Spleen (tissue), 11 donors: ENCODE results near the gene TTF2. TPM values are rescaled to one million over a fixed set of nuclear protein-coding genes. Genes with fewer than 3 reads are reported as not detected.

Source experiments
- DNase-seq: peaks from one replicate; pipeline ENCODE4 v3.0.0-alpha.2; 2020
- H3K27ac ChIP-seq, 8 donors: fragments of 200-600 bp; sonication (generic) in 7 of 8; 1 replicate in 4 of 8; 2 replicates in 4 of 8; pipeline versions ENCODE4 v1.5.0 to v1.8.0; 2016 to 2021; ENCODE audit warnings: inconsistent platforms in 4 of 8, mild to moderate bottlenecking in 4 of 8, moderate library complexity in 1 of 8
- H3K27me3 ChIP-seq, 7 donors: fragments of 200-600 bp; sonication (generic) in 6 of 7; replicated peaks in 1 of 7; 1 replicate in 4 of 7; 2 replicates in 3 of 7; pipeline versions ENCODE4 v1.5.0 to v1.8.0; 2016 to 2021; ENCODE audit warnings: inconsistent platforms in 3 of 7, mild to moderate bottlenecking in 1 of 7
- H3K36me3 ChIP-seq, 6 donors: fragments of 200-600 bp; sonication (generic) in 5 of 6; 1 replicate in 4 of 6; 2 replicates in 2 of 6; pipeline versions ENCODE4 v1.5.0 to v1.8.0; 2016 to 2021; ENCODE audit warnings: inconsistent platforms in 2 of 6
- H3K4me1 ChIP-seq, 6 donors: fragments of 200-600 bp; sonication (generic) in 5 of 6; 1 replicate in 3 of 6; 2 replicates in 3 of 6; pipeline versions ENCODE4 v1.5.0 to v1.8.0; 2016 to 2021; ENCODE audit warnings: inconsistent platforms in 3 of 6
- H3K4me3 ChIP-seq, 8 donors: fragments of 200-600 bp; sonication (generic) in 7 of 8; 1 replicate in 4 of 8; 2 replicates in 4 of 8; pipeline versions ENCODE4 v1.5.0 to v1.8.0; 2016 to 2021; ENCODE audit warnings: inconsistent platforms in 4 of 8, mild to moderate bottlenecking in 4 of 8, moderate library complexity in 2 of 8
- H3K9me3 ChIP-seq, 8 donors: fragments of 200-600 bp; sonication (generic) in 7 of 8; 1 replicate in 4 of 8; 2 replicates in 4 of 8; pipeline versions ENCODE4 v1.5.0 to v1.8.0; 2016 to 2021; ENCODE audit warnings: inconsistent platforms in 4 of 8
- POLR2A ChIP-seq, 3 donors: fragments of 450-650 bp; IDR thresholded peaks; one replicate each; pipeline ENCODE4 v1.5.1; 2017; ENCODE audit warnings: antibody characterized with exemption in 3 of 3, mild to moderate bottlenecking in 1 of 3
- POLR2AphosphoS5 ChIP-seq, 3 donors: sonication (generic); formaldehyde crosslinking; IDR thresholded peaks; one replicate each; pipeline ENCODE4 v1.5.1; 2017; ENCODE audit warnings: antibody characterized with exemption in 3 of 3
- whole genome bisulfite sequencing, 5 donors: extraction: QIAGEN DNeasy Blood & Tissue Kit in 3 of 5; methylation state at CpG; one replicate each; pipeline versions ENCODE4 v1.1.5 to v1.1.7; 2013 to 2018; 5-methylcytosine and 5-hydroxymethylcytosine counted together
- intact Hi-C: fragments of 100-400 bp; cut with DNase I; formaldehyde crosslinking; loops from one replicate; pipeline ENCODE4 v1.15.0; 2023; ENCODE audit warnings: low total_unique reads
- polyA plus RNA-seq, 3 donors: library from polyadenylated mRNA; stranded (reverse); fragments of 200-250 nt; gene quantifications; one replicate each; pipeline ENCODE4 v1.2.1, GENCODE V29; 2013
- total RNA-seq, 7 donors: library from RNA; depleted of rRNA in 3 of 7; stranded (reverse); fragments of >200 nt in 3 of 7; fragmentation: NEBNext Ultra II Directional in 4 of 7; extraction: Animal tissue kit (Norgen Biotek cat#: 25700) in 4 of 7; gene quantifications; one replicate each; pipeline versions ENCODE4 v1.1.0 to v1.2.1, GENCODE V29; 2016 to 2021
- TF ChIP-seq, protein P1 (sequence below), 11 experiments: fragments of 200-600 bp in 7 of 11; fragments of 450-650 bp in 4 of 11; sonication (generic) in 4 of 11; IDR thresholded peaks in 8 of 11; conservative IDR thresholded peaks in 3 of 11; 1 replicate in 7 of 11; 2 replicates in 4 of 11; pipeline versions ENCODE4 v1.4.0 to v1.8.0; 2016 to 2021; ENCODE audit warnings: antibody characterized with exemption in 11 of 11, inconsistent platforms in 4 of 11, mild to moderate bottlenecking in 1 of 11
- donor health status: healthy with polysubstance abuse.
- donor health status: DM: no; HTN: no; CAD: no; lungs with moderate emphysema.
- donor health status: DM: no; HTN: no; CAD: no.
- donor health status: Bipolar disorder and iron deficiency.
- donor health status: healthy.
- donor health status: DM: no; HTN: no; CAD: no.
- donor health status: DM: yes; HTN: yes; CAD: no.

The TTF2 gene
- total and polyA plus RNA-seq, 10 donors, result 4.8 to 36.1 (median 23.0) TPM

DNA sequence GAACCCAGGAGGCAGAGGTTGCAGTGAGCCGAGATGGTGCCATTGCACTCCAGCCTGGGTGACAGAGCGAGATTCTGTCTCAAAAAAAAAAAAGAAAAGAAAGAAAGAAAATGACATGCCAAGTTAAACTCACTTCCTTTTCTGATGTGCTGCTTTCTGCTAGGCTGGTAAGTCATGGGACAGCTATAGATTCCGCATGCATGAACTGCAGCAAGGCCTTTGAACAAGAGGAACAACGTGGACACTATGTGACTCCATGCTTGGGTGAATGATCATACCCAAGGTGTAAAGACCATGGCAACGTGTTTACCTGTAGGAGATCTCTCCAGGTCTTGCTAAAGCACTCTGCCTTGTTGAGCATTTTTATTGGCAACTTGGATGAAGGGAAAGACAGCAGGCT lies 10.3 kb upstream of the TTF2 start:
- H3K9me3 ChIP-seq, result no peaks in the 10 kb centered on the region
- DNase-seq, result no peak
- WGBS, 5 donors, result 69 to 74% (median 71%) methylated on average over 5 of the region's 5 CpGs
- TF ChIP-seq POLR2AphosphoS5 (IDR thresholded peaks at IDR 0.05) (peak in 1 of 3 donors; percentile 19), POLR2A (IDR thresholded peaks at IDR 0.05) (no peak)
- TF ChIP-seq, protein P1, sequence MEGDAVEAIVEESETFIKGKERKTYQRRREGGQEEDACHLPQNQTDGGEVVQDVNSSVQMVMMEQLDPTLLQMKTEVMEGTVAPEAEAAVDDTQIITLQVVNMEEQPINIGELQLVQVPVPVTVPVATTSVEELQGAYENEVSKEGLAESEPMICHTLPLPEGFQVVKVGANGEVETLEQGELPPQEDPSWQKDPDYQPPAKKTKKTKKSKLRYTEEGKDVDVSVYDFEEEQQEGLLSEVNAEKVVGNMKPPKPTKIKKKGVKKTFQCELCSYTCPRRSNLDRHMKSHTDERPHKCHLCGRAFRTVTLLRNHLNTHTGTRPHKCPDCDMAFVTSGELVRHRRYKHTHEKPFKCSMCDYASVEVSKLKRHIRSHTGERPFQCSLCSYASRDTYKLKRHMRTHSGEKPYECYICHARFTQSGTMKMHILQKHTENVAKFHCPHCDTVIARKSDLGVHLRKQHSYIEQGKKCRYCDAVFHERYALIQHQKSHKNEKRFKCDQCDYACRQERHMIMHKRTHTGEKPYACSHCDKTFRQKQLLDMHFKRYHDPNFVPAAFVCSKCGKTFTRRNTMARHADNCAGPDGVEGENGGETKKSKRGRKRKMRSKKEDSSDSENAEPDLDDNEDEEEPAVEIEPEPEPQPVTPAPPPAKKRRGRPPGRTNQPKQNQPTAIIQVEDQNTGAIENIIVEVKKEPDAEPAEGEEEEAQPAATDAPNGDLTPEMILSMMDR (IDR thresholded peaks at IDR 0.05 in 8 of 11, conservative IDR thresholded peaks at IDR 0.05 in 3 of 11), result no peak
- no peak overlapping the region for H3K4me3 ChIP-seq
- peak overlapping the region; percentile 31 to 81 (median 61) for H3K27ac ChIP-seq
- H3K36me3 ChIP-seq, result no peaks in the 10 kb centered on the region
- intact Hi-C loops, result loop anchor here (10.0 kb wide), 1 partner anchor 195 kb away; no protein-coding TSS in a partner anchor
- no peaks in the 10 kb centered on the region for H3K27me3 ChIP-seq
- H3K4me1 ChIP-seq, result peaks cover 17 to 48% (median 39%) of the 10 kb centered on the region in 6 donors

DNA sequence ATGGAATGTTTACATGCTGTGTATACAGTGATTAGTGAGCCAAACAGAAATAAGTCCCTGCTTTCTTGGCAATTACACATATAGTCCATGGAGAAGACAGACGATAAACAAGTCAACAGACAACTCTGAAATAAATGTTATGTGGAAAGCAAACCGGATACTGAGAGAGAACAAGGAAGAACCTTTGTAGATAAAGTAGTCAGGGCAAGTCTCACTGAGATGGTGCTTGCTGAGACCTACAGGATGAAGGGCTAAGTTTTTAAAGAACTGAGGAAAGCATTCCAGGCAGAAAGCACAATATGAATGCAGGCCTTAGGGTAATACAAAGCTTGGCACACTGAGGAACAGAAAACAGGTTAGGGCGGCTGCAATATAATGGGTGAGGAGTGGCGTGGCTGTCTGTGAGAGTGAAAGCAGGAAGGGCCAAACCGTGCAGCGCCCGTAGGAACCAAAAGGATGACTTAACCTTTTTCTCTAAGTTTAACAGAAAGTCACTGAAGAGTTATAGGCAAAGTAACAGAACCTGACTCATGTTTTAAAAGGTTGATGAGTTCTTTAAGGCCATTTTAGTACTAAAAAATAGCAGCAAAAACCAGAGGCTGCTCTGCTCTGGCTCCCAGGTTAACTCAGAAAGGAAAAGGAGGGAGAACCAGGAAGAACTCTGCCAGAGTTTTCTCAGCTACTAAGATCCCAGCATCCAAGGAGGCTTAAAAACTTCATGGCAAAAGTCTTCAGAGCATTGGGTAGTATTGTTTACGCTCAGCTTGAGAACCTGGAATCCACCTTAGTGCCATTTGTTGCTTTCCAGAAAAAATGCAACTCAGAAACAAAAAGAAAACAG lies 8.7 kb upstream of the TTF2 start:
- no peaks in the 10 kb centered on the region for H3K36me3 ChIP-seq
- WGBS, 5 donors, result 18 to 33% (median 24%) methylated on average over 8 of the region's 8 CpGs
- H3K4me3 ChIP-seq, result peak overlapping the region in 3 of 8 donors; percentile 7 to 35 (median 9)
- H3K9me3 ChIP-seq, result no peaks in the 10 kb centered on the region
- H3K27me3 ChIP-seq, result no peaks in the 10 kb centered on the region
- peak overlapping the region; percentile 32 to 81 (median 58) for H3K27ac ChIP-seq
- DNase-seq, result peak; percentile 82
- peaks cover 17 to 53% (median 41%) of the 10 kb centered on the region in 6 donors for H3K4me1 ChIP-seq
- intact Hi-C loops, result loop anchor here (10.0 kb wide), 1 partner anchor 197 kb away; no protein-coding TSS in a partner anchor
- TF ChIP-seq POLR2A (IDR thresholded peaks at IDR 0.05) (no peak), POLR2AphosphoS5 (IDR thresholded peaks at IDR 0.05) (no peak)
- TF ChIP-seq, protein P1 (IDR thresholded peaks at IDR 0.05 in 8 of 11, conservative IDR thresholded peaks at IDR 0.05 in 3 of 11), result no peak

DNA sequence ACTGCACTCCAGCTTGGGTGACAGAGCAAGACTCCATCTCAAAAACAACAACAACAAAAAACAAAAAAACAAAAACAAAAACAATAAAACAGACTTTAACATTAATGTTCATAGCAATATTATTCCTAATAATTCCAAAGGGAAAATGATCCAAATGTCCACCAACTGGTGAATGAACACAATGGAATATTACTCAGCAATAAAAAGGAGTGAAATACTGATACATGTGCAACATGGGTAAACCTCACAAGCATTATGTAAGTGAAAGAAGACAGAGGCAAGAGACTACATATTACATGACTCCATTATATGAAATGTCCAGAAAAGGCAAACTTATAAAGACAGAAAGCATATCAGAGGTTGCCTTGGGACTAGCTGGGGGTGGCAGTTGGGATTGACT lies 6.1 kb upstream of the TTF2 start:
- no peak for DNase-seq
- no peak overlapping the region for H3K4me3 ChIP-seq
- no peak overlapping the region for H3K27ac ChIP-seq
- H3K4me1 ChIP-seq, result peaks cover 13 to 52% (median 40%) of the 10 kb centered on the region in 6 donors
- no peaks in the 10 kb centered on the region for H3K9me3 ChIP-seq
- no peaks in the 10 kb centered on the region for H3K27me3 ChIP-seq
- H3K36me3 ChIP-seq, result no peaks in the 10 kb centered on the region
- TF ChIP-seq POLR2A (IDR thresholded peaks at IDR 0.05), result no peak
- no peak for TF ChIP-seq POLR2AphosphoS5 (IDR thresholded peaks at IDR 0.05)
- TF ChIP-seq, protein P1 (IDR thresholded peaks at IDR 0.05 in 8 of 11, conservative IDR thresholded peaks at IDR 0.05 in 3 of 11), result no peak
- intact Hi-C loops, result loop anchor here (10.0 kb wide), 1 partner anchor 199 kb away; no protein-coding TSS in a partner anchor

DNA sequence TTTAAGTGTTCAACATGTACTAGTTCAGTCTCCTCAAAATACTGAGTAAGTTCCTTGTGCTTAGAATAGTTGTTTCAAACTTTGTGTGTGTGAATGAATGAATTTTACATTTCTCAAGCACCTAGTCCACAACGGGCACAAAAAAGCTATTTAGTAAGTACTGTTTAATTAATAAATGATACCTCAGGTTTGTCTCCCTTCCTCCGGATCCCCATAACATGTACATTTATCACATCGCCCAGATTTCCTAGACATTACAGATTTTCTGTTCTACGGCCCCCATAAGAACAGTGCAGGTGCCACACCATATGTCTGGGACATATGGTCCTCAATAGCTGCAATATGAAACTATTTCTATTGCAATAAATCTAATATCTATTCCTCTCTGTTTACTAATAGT lies 1.3 kb upstream of the TTF2 start:
- TF ChIP-seq, protein P1 (IDR thresholded peaks at IDR 0.05 in 8 of 11, conservative IDR thresholded peaks at IDR 0.05 in 3 of 11), result no peak
- no peak for TF ChIP-seq POLR2AphosphoS5 (IDR thresholded peaks at IDR 0.05)
- no peak for TF ChIP-seq POLR2A (IDR thresholded peaks at IDR 0.05)
- H3K9me3 ChIP-seq, result no peaks in the 10 kb centered on the region
- H3K4me1 ChIP-seq, result peaks cover 6 to 57% (median 24%) of the 10 kb centered on the region in 6 donors
- no peaks in the 10 kb centered on the region for H3K27me3 ChIP-seq
- intact Hi-C loops, result loop anchor here (5.0 to 10.0 kb wide), 3 partner anchors 204 to 337 kb away; no protein-coding TSS in a partner anchor
- H3K4me3 ChIP-seq, result peak overlapping the region in 5 of 8 donors; percentile 74 to 91 (median 79)
- DNase-seq, result no peak
- 15 to 31% (median 23%) methylated on average over 4 of the region's 4 CpGs for WGBS, 5 donors
- peaks cover 0 to 13% (median 0%) of the 10 kb centered on the region in 6 donors for H3K36me3 ChIP-seq
- peak overlapping the region; percentile 67 to 93 (median 86) for H3K27ac ChIP-seq
